ENCODE measurements around the gene ANKRD12. TPM values are rescaled to one million over a fixed set of nuclear protein-coding genes. Genes with fewer than 3 reads are reported as not detected.

The ANKRD12 gene
- total RNA-seq, 3 donors from 2014 or later: 47.7 to 66.9 (median 51.5) TPM

DNA sequence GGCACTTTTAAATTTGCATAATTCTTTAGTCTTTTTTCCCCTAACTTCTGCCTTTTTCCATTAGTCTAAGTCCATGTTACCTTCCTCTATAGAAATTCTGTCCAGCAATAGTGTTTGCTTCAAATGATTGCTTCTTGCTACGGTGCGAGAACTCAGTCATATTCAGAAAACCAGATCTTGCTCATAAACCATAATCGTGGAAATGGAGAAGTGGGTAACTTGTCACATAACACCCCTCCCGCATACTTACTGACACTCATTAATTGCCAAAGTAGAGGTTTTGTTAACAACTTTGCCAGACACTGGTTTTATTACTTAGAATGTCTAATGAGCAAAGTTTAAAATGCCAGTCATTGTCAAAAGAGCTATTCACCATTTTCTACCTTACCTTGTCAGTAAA, 103.7 kb downstream of the ANKRD12 start:
- H3K27me3 ChIP-seq: no peaks in the 10 kb centered on the region
- DNase-seq (ENCODE audit: low spot score in 2 of 2): no peak
- H3K4me3 ChIP-seq: no peak overlapping the region
- TF ChIP-seq POLR2A (IDR thresholded peaks at IDR 0.05) (no peak), POLR2AphosphoS5 (IDR thresholded peaks at IDR 0.05) (no peak)
- TF ChIP-seq, protein P1, sequence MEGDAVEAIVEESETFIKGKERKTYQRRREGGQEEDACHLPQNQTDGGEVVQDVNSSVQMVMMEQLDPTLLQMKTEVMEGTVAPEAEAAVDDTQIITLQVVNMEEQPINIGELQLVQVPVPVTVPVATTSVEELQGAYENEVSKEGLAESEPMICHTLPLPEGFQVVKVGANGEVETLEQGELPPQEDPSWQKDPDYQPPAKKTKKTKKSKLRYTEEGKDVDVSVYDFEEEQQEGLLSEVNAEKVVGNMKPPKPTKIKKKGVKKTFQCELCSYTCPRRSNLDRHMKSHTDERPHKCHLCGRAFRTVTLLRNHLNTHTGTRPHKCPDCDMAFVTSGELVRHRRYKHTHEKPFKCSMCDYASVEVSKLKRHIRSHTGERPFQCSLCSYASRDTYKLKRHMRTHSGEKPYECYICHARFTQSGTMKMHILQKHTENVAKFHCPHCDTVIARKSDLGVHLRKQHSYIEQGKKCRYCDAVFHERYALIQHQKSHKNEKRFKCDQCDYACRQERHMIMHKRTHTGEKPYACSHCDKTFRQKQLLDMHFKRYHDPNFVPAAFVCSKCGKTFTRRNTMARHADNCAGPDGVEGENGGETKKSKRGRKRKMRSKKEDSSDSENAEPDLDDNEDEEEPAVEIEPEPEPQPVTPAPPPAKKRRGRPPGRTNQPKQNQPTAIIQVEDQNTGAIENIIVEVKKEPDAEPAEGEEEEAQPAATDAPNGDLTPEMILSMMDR (IDR thresholded peaks at IDR 0.05): no peak
- no peaks in the 10 kb centered on the region for H3K4me1 ChIP-seq
- no peaks in the 10 kb centered on the region for H3K9me3 ChIP-seq
- H3K36me3 ChIP-seq: no peaks in the 10 kb centered on the region
- no peak overlapping the region for H3K27ac ChIP-seq
- intact Hi-C loops (cut with DNase I; ENCODE audit: low total_unique reads): no loop called here

DNA sequence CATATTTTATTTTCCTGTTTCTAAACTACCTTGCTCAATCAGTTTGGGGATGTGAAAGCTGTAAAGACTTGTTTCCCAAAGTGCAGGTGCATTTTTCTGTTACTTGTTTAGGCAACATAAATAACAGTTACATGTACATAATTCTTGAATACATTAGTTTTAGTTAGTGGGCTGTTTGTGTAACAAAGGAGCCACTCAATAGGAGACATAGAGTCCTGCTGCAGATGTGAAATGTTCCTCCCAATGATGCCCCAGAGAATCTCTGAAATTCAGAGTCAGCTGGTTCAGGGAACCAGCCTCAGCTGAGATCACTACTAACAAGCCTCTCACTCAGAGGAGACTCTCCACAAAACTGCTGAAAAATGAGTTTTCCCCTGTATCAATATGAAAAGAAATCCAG, 106.4 kb downstream of the ANKRD12 start:
- no peaks in the 10 kb centered on the region for H3K36me3 ChIP-seq
- no peak overlapping the region for H3K4me3 ChIP-seq
- no peak for DNase-seq (ENCODE audit: low spot score in 2 of 2)
- H3K27me3 ChIP-seq: no peaks in the 10 kb centered on the region
- TF ChIP-seq POLR2AphosphoS5 (IDR thresholded peaks at IDR 0.05): no peak
- intact Hi-C loops (cut with DNase I; ENCODE audit: low total_unique reads): no loop called here
- no peaks in the 10 kb centered on the region for H3K9me3 ChIP-seq
- H3K4me1 ChIP-seq: no peaks in the 10 kb centered on the region
- H3K27ac ChIP-seq: no peak overlapping the region

DNA sequence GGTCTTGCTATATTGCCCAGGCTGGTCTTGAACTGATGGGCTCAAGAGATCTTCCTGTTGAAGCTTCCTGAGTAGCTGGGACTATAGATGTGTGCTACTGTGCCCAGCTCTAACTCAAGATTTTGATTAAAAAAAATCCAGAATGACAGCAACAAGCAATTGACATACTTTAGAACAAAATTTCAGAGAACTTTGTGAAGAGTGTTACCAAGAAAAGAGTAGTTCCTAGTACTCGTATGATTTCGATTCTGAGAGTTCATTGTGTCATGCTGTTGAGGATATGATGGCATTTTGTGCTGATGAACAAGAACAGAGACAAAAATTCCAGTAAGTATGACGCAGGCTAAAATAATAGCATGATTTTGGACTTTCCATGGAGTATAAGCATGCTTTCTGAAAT, 107.8 kb downstream of the ANKRD12 start:
- intact Hi-C loops (cut with DNase I; ENCODE audit: low total_unique reads): no loop called here
- no peak for DNase-seq (ENCODE audit: low spot score in 2 of 2)
- Histone ChIP-seq H3K4me1 (no peaks in the 10 kb centered on the region), H3K27me3 (no peaks in the 10 kb centered on the region), H3K9me3 (no peaks in the 10 kb centered on the region), H3K36me3 (no peaks in the 10 kb centered on the region), H3K27ac (no peak overlapping the region), H3K4me3 (no peak overlapping the region)
- TF ChIP-seq POLR2A (IDR thresholded peaks at IDR 0.05): no peak
- TF ChIP-seq POLR2AphosphoS5 (IDR thresholded peaks at IDR 0.05): no peak
- TF ChIP-seq, protein P1 (IDR thresholded peaks at IDR 0.05): no peak

- DNase-seq (ENCODE audit: low spot score in 2 of 2): no peak
These were observed 112.1 kb downstream of the ANKRD12 start for GRCh38 chr18:9248661-9249060.

GRCh38 chr18:9249254-9249653, 112.7 kb downstream of the ANKRD12 start:
- Histone ChIP-seq H3K36me3 (peaks cover 4% of the 10 kb centered on the region), H3K4me1 (no peaks in the 10 kb centered on the region), H3K9me3 (peaks cover 0 to 4% of the 10 kb centered on the region in 2 donors), H3K4me3 (no peak overlapping the region), H3K27me3 (no peaks in the 10 kb centered on the region), H3K27ac (no peak overlapping the region)
- intact Hi-C loops (cut with DNase I; ENCODE audit: low total_unique reads): no loop called here
- DNase-seq (ENCODE audit: low spot score in 2 of 2): no peak
- TF ChIP-seq POLR2A (IDR thresholded peaks at IDR 0.05) (no peak), POLR2AphosphoS5 (IDR thresholded peaks at IDR 0.05) (no peak)
- TF ChIP-seq, protein P1 (IDR thresholded peaks at IDR 0.05): no peak

More at GRCh38 chr18:9248661-9249060, 112.1 kb downstream of the ANKRD12 start:
- Histone ChIP-seq H3K27me3 (no peaks in the 10 kb centered on the region), H3K4me1 (no peaks in the 10 kb centered on the region), H3K27ac (no peak overlapping the region), H3K9me3 (peaks cover 0 to 4% of the 10 kb centered on the region in 2 donors), H3K36me3 (peaks cover 4% of the 10 kb centered on the region), H3K4me3 (no peak overlapping the region)
- TF ChIP-seq, protein P1 (IDR thresholded peaks at IDR 0.05): no peak
- TF ChIP-seq POLR2AphosphoS5 (IDR thresholded peaks at IDR 0.05): no peak
- TF ChIP-seq POLR2A (IDR thresholded peaks at IDR 0.05): no peak
- intact Hi-C loops (cut with DNase I; ENCODE audit: low total_unique reads): no loop called here

- no peak for TF ChIP-seq POLR2A (IDR thresholded peaks at IDR 0.05)
- TF ChIP-seq, protein P1 (IDR thresholded peaks at IDR 0.05): no peak
- TF ChIP-seq POLR2AphosphoS5 (IDR thresholded peaks at IDR 0.05): no peak
- intact Hi-C loops (cut with DNase I; ENCODE audit: low total_unique reads): loop anchor here (5.0 kb wide), 1 partner anchor 203 kb away; no protein-coding TSS in a partner anchor
These were observed 122.6 kb downstream of the ANKRD12 start for GRCh38 chr18:9259173-9259572.

More at GRCh38 chr18:9259173-9259572, 122.6 kb downstream of the ANKRD12 start:
- Histone ChIP-seq H3K27me3 (no peaks in the 10 kb centered on the region), H3K27ac (no peak overlapping the region), H3K4me1 (no peaks in the 10 kb centered on the region), H3K36me3 (no peaks in the 10 kb centered on the region), H3K4me3 (no peak overlapping the region), H3K9me3 (no peaks in the 10 kb centered on the region)
- no peak for DNase-seq (ENCODE audit: low spot score in 2 of 2)

Measured in breast epithelium (tissue), 4 donors.